Gastroesophageal sphincter (tissue), 3 donors: ENCODE measurements around the gene WDR90.

Experiments used
- CTCF ChIP-seq, 4 experiments: fragments of 200-600 bp in 2 of 4; fragments of 450-650 bp in 2 of 4; sonication (generic) in 1 of 4; IDR thresholded peaks; one replicate each; pipeline ENCODE4 v1.5.1; 2017 to 2019; ENCODE audit warnings: antibody characterized with exemption in 4 of 4, mild to moderate bottlenecking in 2 of 4, moderate library complexity in 2 of 4
- EP300 ChIP-seq: sonication (generic); formaldehyde crosslinking; IDR thresholded peaks from one replicate; pipeline ENCODE4 v1.6.1; 2017; ENCODE audit warnings: antibody characterized with exemption, mild to moderate bottlenecking
- POLR2A ChIP-seq, 2 donors: fragments of 450-650 bp; IDR thresholded peaks; one replicate each; pipeline ENCODE4 v1.6.1; 2017; ENCODE audit warnings: antibody characterized with exemption in 2 of 2, mild to moderate bottlenecking in 2 of 2, moderate library complexity in 1 of 2

DNA sequence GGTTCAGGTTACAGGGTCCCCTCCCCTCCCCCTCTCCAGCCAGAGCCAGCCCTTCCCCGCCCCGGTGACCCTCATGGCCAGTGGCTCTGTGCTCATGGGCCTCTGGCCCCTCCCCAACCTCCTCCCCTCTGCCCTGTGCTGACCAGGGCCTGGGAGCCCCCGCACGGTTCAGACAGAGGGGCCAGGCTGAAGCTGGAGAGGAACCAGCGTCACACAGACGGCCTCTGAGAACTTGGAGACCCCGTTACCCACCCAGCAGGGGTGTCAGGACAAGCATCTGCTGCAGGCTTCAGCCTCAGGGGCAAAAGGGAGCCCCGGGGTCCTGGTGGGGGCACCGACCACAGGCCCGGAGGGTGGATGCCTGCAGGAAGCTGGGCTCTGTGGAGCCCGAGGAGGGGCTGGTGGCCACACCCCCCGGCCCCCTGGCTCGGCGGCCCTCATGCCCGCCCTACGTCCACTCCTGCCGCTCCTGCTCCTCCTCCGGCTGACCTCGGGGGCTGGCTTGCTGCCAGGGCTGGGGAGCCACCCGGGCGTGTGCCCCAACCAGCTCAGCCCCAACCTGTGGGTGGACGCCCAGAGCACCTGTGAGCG is 18.3 kb upstream of the WDR90 start, which contains the start of gene WFIKKN1:
- TF ChIP-seq CTCF (IDR thresholded peaks at IDR 0.05) (no peak), EP300 (no peak), POLR2A (IDR thresholded peaks at IDR 0.05) (no peak)
